GM12872 (cell line): ENCODE results near the gene LINC01488.

ENCODE experiments used
- TF ChIP-seq, protein P1 (sequence below): IDR thresholded peaks from 3 replicates; pipeline ENCODE4 v1.5.1; 2011; ENCODE audit warnings: low read depth, mild to moderate bottlenecking, low read length, moderate library complexity; ENCODE audit not compliant: insufficient read depth

LINC01488 gene

DNA sequence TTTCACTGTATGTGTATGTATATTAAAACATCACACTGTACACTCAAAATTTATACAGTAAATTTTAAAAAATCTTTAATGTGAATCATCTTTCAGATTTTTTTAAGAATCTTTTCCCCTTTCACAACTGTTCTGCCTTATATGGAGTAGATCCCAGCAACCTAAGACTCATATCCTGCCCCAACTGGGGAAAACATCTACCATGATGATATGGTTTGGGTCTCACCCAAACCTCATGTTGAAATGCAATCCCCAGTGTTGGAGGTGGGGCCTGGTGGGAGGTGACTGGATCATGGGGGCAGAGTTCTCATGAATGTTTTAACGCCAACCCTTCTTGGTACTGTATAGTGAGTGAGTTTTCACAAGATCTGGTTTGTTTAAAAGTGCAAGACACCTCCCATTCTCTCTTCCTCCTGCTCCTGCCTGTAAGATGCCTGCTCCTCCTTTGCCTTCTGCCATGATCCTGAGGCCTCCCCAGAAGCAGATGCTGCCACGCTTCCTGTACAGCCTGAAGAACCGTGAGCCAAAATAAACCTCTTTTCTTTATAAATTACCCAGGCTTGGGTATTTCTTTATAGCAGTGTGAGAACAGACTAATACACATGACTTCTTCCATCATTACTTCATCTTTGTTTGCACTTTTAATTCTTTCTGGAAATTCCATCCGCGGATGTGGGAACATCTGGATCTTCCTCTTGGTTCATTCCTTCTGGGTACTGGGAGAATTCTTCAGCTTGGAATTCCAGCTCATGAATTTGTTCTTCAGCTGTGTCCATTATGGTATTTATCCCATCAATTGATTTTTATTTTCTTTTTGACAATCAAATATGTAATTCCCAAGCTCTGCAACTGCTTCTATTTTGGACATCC, 36.9 kb downstream of the LINC01488 start:
- TF ChIP-seq, protein P1, sequence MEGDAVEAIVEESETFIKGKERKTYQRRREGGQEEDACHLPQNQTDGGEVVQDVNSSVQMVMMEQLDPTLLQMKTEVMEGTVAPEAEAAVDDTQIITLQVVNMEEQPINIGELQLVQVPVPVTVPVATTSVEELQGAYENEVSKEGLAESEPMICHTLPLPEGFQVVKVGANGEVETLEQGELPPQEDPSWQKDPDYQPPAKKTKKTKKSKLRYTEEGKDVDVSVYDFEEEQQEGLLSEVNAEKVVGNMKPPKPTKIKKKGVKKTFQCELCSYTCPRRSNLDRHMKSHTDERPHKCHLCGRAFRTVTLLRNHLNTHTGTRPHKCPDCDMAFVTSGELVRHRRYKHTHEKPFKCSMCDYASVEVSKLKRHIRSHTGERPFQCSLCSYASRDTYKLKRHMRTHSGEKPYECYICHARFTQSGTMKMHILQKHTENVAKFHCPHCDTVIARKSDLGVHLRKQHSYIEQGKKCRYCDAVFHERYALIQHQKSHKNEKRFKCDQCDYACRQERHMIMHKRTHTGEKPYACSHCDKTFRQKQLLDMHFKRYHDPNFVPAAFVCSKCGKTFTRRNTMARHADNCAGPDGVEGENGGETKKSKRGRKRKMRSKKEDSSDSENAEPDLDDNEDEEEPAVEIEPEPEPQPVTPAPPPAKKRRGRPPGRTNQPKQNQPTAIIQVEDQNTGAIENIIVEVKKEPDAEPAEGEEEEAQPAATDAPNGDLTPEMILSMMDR = no peak

DNA sequence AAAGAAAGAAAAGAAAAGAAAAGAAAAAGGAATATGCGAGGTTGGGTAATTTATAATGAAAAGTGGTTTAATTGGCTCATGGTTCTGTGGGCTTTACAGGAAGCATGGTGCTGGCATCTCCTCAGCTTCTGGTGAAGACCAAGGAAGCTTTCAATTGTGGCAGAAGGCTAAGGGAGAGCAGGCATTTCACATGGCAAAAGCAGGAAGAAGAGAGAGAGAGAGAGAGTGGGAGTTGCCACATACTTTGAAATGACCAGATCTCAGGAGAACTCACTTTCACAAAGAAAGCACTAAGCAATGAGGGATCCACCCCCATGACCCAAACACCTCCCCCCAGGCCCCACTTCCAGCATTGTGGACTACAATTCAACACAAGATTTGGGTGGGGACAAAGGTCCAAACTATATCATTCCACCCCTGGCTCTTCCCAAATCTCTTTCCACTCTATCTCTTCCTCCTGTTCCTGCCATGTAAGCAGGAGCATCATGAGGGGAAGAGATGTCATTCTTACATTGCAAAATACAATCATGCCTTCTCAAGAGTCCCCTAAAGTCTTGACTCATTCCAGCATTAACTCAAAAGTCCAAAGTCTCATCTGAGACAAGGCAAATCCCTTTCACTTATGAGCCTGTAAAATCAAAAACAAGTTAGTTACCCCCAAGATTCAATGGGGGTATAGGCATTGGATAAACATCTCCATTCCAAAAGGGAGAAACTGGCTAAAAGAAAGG, 38.9 kb downstream of the LINC01488 start:
- TF ChIP-seq, protein P1 = no peak

DNA sequence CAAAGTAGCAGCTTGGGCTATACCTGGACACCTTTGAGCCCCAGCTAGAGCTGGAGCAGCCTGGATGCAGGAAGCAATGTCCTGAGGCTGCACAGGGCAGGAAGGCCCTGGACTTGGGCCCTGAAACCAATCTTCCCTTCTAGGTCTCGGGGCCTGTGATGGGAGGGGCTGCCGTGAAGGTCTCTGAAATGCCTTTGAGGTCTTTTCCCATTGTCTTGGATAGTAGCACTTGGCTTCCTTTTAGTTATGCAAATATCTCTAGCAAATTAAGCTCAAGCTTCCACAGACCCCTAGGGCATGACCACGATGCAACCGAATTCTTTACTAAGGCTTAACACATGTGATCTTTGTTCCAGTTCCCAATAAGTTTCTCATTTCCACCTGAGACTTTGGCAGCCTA, 40.0 kb downstream of the LINC01488 start:
- TF ChIP-seq, protein P1 = no peak

DNA sequence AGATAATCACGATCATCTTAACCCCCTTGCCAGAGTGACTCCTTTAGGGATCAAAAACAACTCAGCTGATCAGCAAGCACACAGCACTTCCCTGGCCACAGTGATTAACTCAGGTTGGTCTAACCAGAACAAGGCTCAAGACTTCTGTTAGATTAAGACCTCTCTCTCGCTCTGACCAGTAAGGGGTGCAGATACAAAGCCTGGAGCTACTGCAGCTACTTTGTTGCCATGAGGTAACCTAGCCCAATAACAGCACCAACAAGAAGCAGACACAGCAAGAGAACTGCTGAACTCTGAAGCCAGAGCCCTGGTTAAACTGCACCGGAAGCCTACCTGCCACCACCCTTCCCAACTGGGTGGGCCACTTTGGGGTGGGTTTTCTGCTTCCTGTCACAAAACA, 42.0 kb downstream of the LINC01488 start:
- TF ChIP-seq, protein P1 = no peak

DNA sequence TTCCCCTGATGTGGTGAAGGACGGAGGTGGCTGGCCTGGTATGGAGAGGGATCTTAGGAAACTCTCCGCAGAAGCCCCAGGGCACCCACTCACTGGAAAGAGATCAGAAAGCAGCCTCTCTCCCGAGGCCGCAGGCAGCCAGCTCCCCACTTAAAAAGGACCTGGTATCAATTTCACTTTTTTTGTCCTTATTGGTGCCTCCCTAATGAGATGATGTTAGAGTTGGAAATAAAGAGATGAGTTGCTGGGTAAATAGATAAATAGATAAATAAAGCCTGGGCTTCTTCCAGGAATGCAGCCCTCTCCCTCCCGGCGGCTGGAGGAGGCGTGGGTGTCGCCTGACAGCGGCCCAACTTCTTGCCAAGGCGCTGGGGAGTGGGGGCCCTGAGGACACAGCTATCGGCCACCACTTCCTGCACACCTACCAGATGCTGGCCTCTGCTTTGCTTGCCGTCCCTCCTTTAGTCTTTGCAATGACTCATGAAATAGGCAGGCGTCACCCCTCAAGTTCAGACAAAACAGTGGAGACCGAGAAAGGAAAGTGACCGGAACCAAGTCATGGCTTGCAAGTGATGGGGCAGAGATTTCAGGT, 42.9 kb downstream of the LINC01488 start:
- TF ChIP-seq, protein P1 = no peak

DNA sequence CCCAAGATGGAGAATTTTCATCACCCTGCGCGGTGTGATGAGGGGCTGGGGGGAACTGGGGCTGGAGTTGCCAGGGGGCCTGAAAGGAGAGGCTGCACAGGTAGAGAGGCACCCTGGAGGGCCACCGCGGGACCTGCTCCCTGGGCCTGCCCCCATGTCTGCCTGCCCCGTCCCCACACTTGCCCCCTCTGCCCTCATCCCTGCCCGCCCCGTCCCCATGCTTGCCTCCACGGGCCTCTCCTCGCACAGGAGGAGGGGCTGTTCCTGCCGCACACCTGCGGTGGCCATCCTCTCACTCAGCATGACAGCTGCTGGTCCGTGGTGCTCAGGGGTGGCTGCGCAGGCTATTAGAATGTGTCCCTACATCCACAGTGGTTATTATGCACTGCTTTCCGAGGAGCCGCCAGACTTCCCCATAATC, 43.5 kb downstream of the LINC01488 start:
- TF ChIP-seq, protein P1 = no peak
